H9 (cell line): ENCODE data around the gene NKAIN4. TPM values are rescaled to one million over a fixed set of nuclear protein-coding genes. Genes with fewer than 3 reads are reported as not detected.

Experiments used
- DNase-seq: peaks from one replicate; pipeline ENCODE4 v3.0.0-alpha.2; 2017
- H2AFZ ChIP-seq: one replicate; pipeline ENCODE4 v1.6.1; 2013; ENCODE audit warnings: mild to moderate bottlenecking, low read length, control low read depth, moderate library complexity
- H2AK5ac ChIP-seq: 2 replicates; pipeline ENCODE4 v1.6.1; 2013; ENCODE audit warnings: low read length, control low read depth, mixed read lengths; ENCODE audit not compliant: insufficient read length
- H2BK120ac ChIP-seq: one replicate; pipeline ENCODE4 v1.6.1; 2013; ENCODE audit warnings: low read depth, mild to moderate bottlenecking, low read length, control low read depth, inconsistent platforms; ENCODE audit not compliant: poor library complexity, severe bottlenecking
- H2BK12ac ChIP-seq: 2 replicates; pipeline ENCODE4 v1.6.1; 2013; ENCODE audit warnings: low read length, control low read depth, mixed read lengths, low read depth; ENCODE audit not compliant: insufficient read length
- H2BK15ac ChIP-seq: 2 replicates; pipeline ENCODE4 v1.6.1; 2013; ENCODE audit warnings: low read depth, low read length, control low read depth
- H2BK20ac ChIP-seq: one replicate; pipeline ENCODE4 v1.6.1; 2013; ENCODE audit warnings: low read depth, mild to moderate bottlenecking, low read length, control low read depth, inconsistent platforms; ENCODE audit not compliant: poor library complexity, severe bottlenecking
- H2BK5ac ChIP-seq: 2 replicates; pipeline ENCODE4 v1.6.1; 2013; ENCODE audit warnings: low read length, control low read depth, mixed read lengths; ENCODE audit not compliant: insufficient read length
- H3K14ac ChIP-seq: 2 replicates; pipeline ENCODE4 v1.6.1; 2013; ENCODE audit warnings: low read length, control low read depth; ENCODE audit not compliant: insufficient read depth
- H3K18ac ChIP-seq: 2 replicates; pipeline ENCODE4 v1.6.1; 2013; ENCODE audit warnings: low read depth, mild to moderate bottlenecking, mixed read lengths, low read length, control low read depth; ENCODE audit not compliant: insufficient read length
- H3K23ac ChIP-seq: 2 replicates; pipeline ENCODE4 v1.6.1; 2013; ENCODE audit warnings: low read length, control low read depth, mixed read lengths, low read depth; ENCODE audit not compliant: insufficient read length
- H3K23me2 ChIP-seq: 2 replicates; pipeline ENCODE4 v1.6.1; 2013; ENCODE audit warnings: low read depth, mild to moderate bottlenecking, mixed read lengths, low read length, control low read depth; ENCODE audit not compliant: insufficient read length, poor library complexity, severe bottlenecking
- H3K27ac ChIP-seq: 2 replicates; pipeline ENCODE4 v1.5.1; 2013; ENCODE audit warnings: low read length, control low read depth, mixed read lengths, low read depth; ENCODE audit not compliant: insufficient read length
- H3K27me3 ChIP-seq: 2 replicates; pipeline ENCODE4 v1.6.1; 2013; ENCODE audit warnings: low read length, control low read depth, inconsistent platforms; ENCODE audit not compliant: insufficient read depth
- H3K4ac ChIP-seq: 2 replicates; pipeline ENCODE4 v1.6.1; 2013; ENCODE audit warnings: low read depth, mild to moderate bottlenecking, control low read depth, inconsistent platforms, low read length, moderate library complexity
- H3K4me1 ChIP-seq: 2 replicates; pipeline ENCODE4 v1.6.1; 2013; ENCODE audit warnings: low read length, control low read depth, inconsistent platforms; ENCODE audit not compliant: insufficient read depth
- H3K4me2 ChIP-seq: 2 replicates; pipeline ENCODE4 v1.6.1; 2013; ENCODE audit warnings: low read length, control low read depth, mixed read lengths; ENCODE audit not compliant: insufficient read length, insufficient read depth
- H3K56ac ChIP-seq: 2 replicates; pipeline ENCODE4 v1.6.1; 2013; ENCODE audit warnings: low read depth, mild to moderate bottlenecking, mixed read lengths, low read length, control low read depth; ENCODE audit not compliant: insufficient read length
- H3K79me1 ChIP-seq: 2 replicates; pipeline ENCODE4 v1.6.1; 2013; ENCODE audit warnings: low read depth, mild to moderate bottlenecking, moderate library complexity, low read length, control low read depth, inconsistent platforms; ENCODE audit not compliant: insufficient read depth, poor library complexity, severe bottlenecking
- H3K79me2 ChIP-seq: 2 replicates; pipeline ENCODE4 v1.6.1; 2013; ENCODE audit warnings: low read length, control low read depth, inconsistent platforms; ENCODE audit not compliant: insufficient read depth
- H3K9ac ChIP-seq: 2 replicates; pipeline ENCODE4 v1.6.1; 2013; ENCODE audit warnings: low read length, control low read depth, mixed read lengths; ENCODE audit not compliant: insufficient read length; ENCODE audit errors: extremely low read depth
- H3K9me3 ChIP-seq: one replicate; pipeline ENCODE4 v1.6.1; 2013; ENCODE audit warnings: low read depth, low read length, inconsistent platforms; ENCODE audit not compliant: control insufficient read depth
- H3T11ph ChIP-seq: one replicate; pipeline ENCODE4 v1.6.1; 2013; ENCODE audit warnings: mild to moderate bottlenecking, low read length, control low read depth, inconsistent platforms
- H4K20me1 ChIP-seq: one replicate; pipeline ENCODE4 v1.6.1; 2013; ENCODE audit not compliant: control insufficient read depth, insufficient read length, insufficient read depth
- H4K5ac ChIP-seq: 2 replicates; pipeline ENCODE4 v1.6.1; 2013; ENCODE audit warnings: low read depth, mild to moderate bottlenecking, mixed read lengths, low read length, control low read depth; ENCODE audit not compliant: insufficient read length
- H4K8ac ChIP-seq: replicated peaks from 2 replicates; pipeline ENCODE4 v1.6.1; 2013; ENCODE audit warnings: low read length, control low read depth, mixed read lengths, low read depth; ENCODE audit not compliant: insufficient read length
- H4K91ac ChIP-seq: 2 replicates; pipeline ENCODE4 v1.6.1; 2013; ENCODE audit warnings: low read depth, mild to moderate bottlenecking, moderate library complexity, mixed read lengths, low read length, control low read depth; ENCODE audit not compliant: insufficient read length
- H3K27ac Mint-ChIP-seq, 3 experiments: 2 replicates in 2 of 3; 3 replicates in 1 of 3; pipeline ENCODE4 v1.8.0; 2020 to 2021; ENCODE audit warnings: mixed read lengths in 3 of 3, mild to moderate bottlenecking in 1 of 3, moderate library complexity in 1 of 3
- H3K27me3 Mint-ChIP-seq: 2 replicates; pipeline ENCODE4 v1.8.0; 2021; ENCODE audit warnings: low read depth, mild to moderate bottlenecking, moderate library complexity, mixed read lengths
- H3K36me3 Mint-ChIP-seq, 3 experiments: 2 replicates in 2 of 3; 3 replicates in 1 of 3; pipeline ENCODE4 v1.8.0; 2020 to 2021; ENCODE audit warnings: low read depth in 3 of 3, mixed read lengths in 3 of 3; ENCODE audit not compliant: insufficient read depth in 1 of 3
- H3K4me1 Mint-ChIP-seq, 2 experiments: 2 replicates each; pipeline ENCODE4 v1.8.0; 2020; ENCODE audit warnings: mixed read lengths in 2 of 2
- H3K4me3 Mint-ChIP-seq, 2 experiments: 2 replicates in 1 of 2; 3 replicates in 1 of 2; pipeline ENCODE4 v1.8.0; 2020 to 2021; ENCODE audit warnings: mild to moderate bottlenecking in 2 of 2, mixed read lengths in 2 of 2, moderate library complexity in 1 of 2
- H3K9me3 Mint-ChIP-seq, 2 experiments: 2 replicates in 1 of 2; 3 replicates in 1 of 2; pipeline ENCODE4 v1.8.0; 2020; ENCODE audit warnings: mild to moderate bottlenecking in 2 of 2, mixed read lengths in 2 of 2, moderate library complexity in 1 of 2
- CTCF ChIP-seq: fragments of 200-600 bp; sonication (generic); conservative IDR thresholded peaks from 3 replicates; pipeline ENCODE4 v1.8.0; 2021; ENCODE audit warnings: antibody characterized with exemption, mild to moderate bottlenecking
- WGBS: extraction: QIAGEN DNeasy Blood & Tissue Kit; methylation state at CpG from one replicate; pipeline ENCODE4 v1.1.7; 2013; ENCODE audit warnings: missing lambda C conversion rate, low lambda C conversion rate, mixed read lengths; ENCODE audit not compliant: insufficient read length; ENCODE audit errors: extremely low coverage; 5-methylcytosine and 5-hydroxymethylcytosine counted together
- total RNA-seq: library from RNA; stranded (reverse); gene quantifications from 2 replicates; pipeline ENCODE4 v1.2.1, GENCODE V29; 2021

Gene NKAIN4
- total RNA-seq, 1 experiment from 2014 or later: 20.9 TPM

GRCh38 chr20:63249891-63250290, 4.4 kb downstream of the NKAIN4 start:
- no peak overlapping the region for H4K91ac ChIP-seq
- no peaks in the 10 kb centered on the region for H3K9me3 ChIP-seq
- H2BK15ac ChIP-seq: no peak overlapping the region
- no peaks in the 10 kb centered on the region for H3K79me2 ChIP-seq
- Mint-ChIP-seq H3K4me1 (peaks cover 27 to 34% of the 10 kb centered on the region in 2 experiments), H3K27me3 (peaks cover 37% of the 10 kb centered on the region), H3K9me3 (peaks cover 2 to 5% of the 10 kb centered on the region in 2 experiments; a peak in 2 of 5 replicates), H3K4me3 (no peak overlapping the region), H3K27ac (no peak overlapping the region), H3K36me3 (peaks cover 0 to 4% (median 0%) of the 10 kb centered on the region in 3 experiments; a peak in 2 of 7 replicates)
- no CpG with 5 or more reads among the region's 15 CpGs for WGBS
- no peak for TF ChIP-seq CTCF
- H2BK5ac ChIP-seq: no peak overlapping the region
- no peaks in the 10 kb centered on the region for H3K79me1 ChIP-seq
- no peak overlapping the region for H3K56ac ChIP-seq
- peaks cover 12% of the 10 kb centered on the region for H3K23me2 ChIP-seq
- H3K27me3 ChIP-seq: peaks cover 4% of the 10 kb centered on the region; the same call in 1 of the 2 replicates
- no peak overlapping the region for H3K9ac ChIP-seq
- no peak for DNase-seq
- no peak overlapping the region for H3K23ac ChIP-seq
- no peak overlapping the region for H2AK5ac ChIP-seq
- no peak overlapping the region for H4K5ac ChIP-seq
- no peak overlapping the region for H3K27ac ChIP-seq
- H4K8ac ChIP-seq: no peak overlapping the region
- H2AFZ ChIP-seq: no peak overlapping the region
- no peak overlapping the region for H2BK120ac ChIP-seq
- no peaks in the 10 kb centered on the region for H3K4me1 ChIP-seq
- no peak overlapping the region for H2BK20ac ChIP-seq
- no peak overlapping the region for H2BK12ac ChIP-seq
- H3K4me2 ChIP-seq: no peak overlapping the region
- H3K18ac ChIP-seq: no peak overlapping the region
- no peak overlapping the region for H3T11ph ChIP-seq
- H3K14ac ChIP-seq: no peak overlapping the region
- H3K4ac ChIP-seq: no peak overlapping the region
- no peaks in the 10 kb centered on the region for H4K20me1 ChIP-seq
